ENCODE data around the gene TFIP11. TPM values are rescaled to one million over a fixed set of nuclear protein-coding genes. Genes with fewer than 3 reads are reported as not detected.
A peak's percentile ranks its signal among the peaks of the same experiment; 100 is the strongest.

The TFIP11 gene
- polyA plus RNA-seq, 2 of the 4 experiments (the other 2 are of a cell fraction), result 21.1 to 28.8 TPM

DNA sequence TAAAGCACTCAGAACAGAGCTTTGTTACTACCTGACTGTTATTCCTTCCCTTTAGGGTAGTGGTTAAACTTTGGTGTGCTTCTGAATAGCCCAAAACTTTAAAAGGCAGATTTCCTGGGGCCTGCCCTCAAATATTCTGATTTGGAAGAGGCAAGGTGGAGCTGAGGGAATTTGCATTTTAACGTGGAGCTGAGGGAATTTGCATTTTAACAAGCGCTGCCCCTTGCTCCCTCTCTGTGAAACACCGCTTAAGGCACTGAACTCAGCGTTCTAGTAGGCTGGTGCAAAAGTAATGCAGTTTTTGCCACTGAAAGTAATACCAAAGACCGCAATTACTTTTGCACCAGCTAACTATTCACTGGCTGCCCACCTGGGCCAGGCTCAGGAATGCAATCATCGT, 42.7 kb upstream of the TFIP11 start:
- ChIA-PET CTCF (interaction anchor here (0.9 kb wide), 1 partner anchor 8 kb away, joined by 3 read pairs; no protein-coding TSS in a partner anchor), POLR2A (no interaction called here)
- H3K4me3 ChIP-seq, result no peak overlapping the region
- no peak overlapping the region for H3K27ac ChIP-seq
- peaks cover 16% of the 10 kb centered on the region; the same call in 2 of the 3 replicates for H3K4me1 ChIP-seq
- FAIRE-seq (no peak), ATAC-seq (no peak), DNase-seq (ENCODE audit: low read depth in 1 of 2, low spot score in 1 of 2) (no peak)
- WGBS (ENCODE audit: missing lambda C conversion rate), result 93% methylated on average over 6 of the region's 6 CpGs
- no peak overlapping the region for H3K4me2 ChIP-seq
- H3K9me3 ChIP-seq, result no peaks in the 10 kb centered on the region
- TF ChIP-seq ZC3H11A (IDR thresholded peaks at IDR 0.05) (no peak), FOXS1 (CRISPR knock-in tag; IDR thresholded peaks at IDR 0.05) (no peak), HEYL (CRISPR knock-in tag; IDR thresholded peaks at IDR 0.05) (no peak), MAFK (IDR thresholded peaks at IDR 0.05; ENCODE audit: partially characterized antibody) (no peak), CHD4 (IDR thresholded peaks at IDR 0.05; ENCODE audit: borderline replicate concordance) (no peak), KDM1A (IDR thresholded peaks at IDR 0.05; ENCODE audit: low read depth) (no peak), JUN (IDR thresholded peaks at IDR 0.05) (no peak)
- TF ChIP-seq, protein P1, sequence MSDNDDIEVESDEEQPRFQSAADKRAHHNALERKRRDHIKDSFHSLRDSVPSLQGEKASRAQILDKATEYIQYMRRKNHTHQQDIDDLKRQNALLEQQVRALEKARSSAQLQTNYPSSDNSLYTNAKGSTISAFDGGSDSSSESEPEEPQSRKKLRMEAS (IDR thresholded peaks at IDR 0.05), result no peak
- TF ChIP-seq, protein P2, sequence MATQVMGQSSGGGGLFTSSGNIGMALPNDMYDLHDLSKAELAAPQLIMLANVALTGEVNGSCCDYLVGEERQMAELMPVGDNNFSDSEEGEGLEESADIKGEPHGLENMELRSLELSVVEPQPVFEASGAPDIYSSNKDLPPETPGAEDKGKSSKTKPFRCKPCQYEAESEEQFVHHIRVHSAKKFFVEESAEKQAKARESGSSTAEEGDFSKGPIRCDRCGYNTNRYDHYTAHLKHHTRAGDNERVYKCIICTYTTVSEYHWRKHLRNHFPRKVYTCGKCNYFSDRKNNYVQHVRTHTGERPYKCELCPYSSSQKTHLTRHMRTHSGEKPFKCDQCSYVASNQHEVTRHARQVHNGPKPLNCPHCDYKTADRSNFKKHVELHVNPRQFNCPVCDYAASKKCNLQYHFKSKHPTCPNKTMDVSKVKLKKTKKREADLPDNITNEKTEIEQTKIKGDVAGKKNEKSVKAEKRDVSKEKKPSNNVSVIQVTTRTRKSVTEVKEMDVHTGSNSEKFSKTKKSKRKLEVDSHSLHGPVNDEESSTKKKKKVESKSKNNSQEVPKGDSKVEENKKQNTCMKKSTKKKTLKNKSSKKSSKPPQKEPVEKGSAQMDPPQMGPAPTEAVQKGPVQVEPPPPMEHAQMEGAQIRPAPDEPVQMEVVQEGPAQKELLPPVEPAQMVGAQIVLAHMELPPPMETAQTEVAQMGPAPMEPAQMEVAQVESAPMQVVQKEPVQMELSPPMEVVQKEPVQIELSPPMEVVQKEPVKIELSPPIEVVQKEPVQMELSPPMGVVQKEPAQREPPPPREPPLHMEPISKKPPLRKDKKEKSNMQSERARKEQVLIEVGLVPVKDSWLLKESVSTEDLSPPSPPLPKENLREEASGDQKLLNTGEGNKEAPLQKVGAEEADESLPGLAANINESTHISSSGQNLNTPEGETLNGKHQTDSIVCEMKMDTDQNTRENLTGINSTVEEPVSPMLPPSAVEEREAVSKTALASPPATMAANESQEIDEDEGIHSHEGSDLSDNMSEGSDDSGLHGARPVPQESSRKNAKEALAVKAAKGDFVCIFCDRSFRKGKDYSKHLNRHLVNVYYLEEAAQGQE (IDR thresholded peaks at IDR 0.05), result no peak
- TF ChIP-seq, protein P3, sequence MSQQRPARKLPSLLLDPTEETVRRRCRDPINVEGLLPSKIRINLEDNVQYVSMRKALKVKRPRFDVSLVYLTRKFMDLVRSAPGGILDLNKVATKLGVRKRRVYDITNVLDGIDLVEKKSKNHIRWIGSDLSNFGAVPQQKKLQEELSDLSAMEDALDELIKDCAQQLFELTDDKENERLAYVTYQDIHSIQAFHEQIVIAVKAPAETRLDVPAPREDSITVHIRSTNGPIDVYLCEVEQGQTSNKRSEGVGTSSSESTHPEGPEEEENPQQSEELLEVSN (IDR thresholded peaks at IDR 0.05; ENCODE audit: borderline replicate concordance, low read depth), result no peak

DNA sequence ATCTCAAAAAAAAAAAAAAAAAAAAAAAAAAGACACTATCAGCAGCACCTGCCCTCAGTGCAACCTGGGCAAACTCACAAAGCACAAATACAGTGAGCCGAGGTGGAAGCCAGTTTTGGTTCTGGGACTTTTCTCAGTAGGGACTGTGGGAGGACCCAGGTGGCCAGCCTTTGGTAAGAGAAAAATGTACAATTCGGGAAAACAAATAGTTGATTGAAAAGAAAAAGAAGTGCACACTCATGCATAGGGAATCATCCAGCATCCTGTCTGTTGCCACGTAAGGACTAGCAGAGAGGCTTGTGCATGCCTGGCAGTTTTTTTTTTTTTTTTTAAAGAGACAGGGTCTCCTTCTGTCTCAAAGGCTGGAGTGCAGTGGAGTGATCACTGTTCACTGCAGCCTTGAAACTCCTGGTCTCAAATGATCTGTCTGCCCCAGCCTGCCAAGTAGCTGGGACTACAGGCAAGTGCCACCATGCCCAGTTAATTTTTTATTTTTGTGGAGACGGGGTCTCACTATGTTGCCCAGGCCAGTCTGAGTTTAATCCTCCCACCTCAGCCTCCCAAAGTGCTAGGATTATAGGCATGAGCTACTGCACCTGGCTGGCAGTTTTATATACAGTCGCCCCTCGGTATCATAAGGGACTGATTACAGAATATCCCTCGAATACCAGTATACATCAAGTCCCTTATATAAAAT, 40.9 kb upstream of the TFIP11 start:
- H3K4me1 ChIP-seq, result peaks cover 16% of the 10 kb centered on the region; the same call in 2 of the 3 replicates
- 53% methylated on average over 7 of the region's 7 CpGs for WGBS (ENCODE audit: missing lambda C conversion rate)
- H3K9me3 ChIP-seq, result no peaks in the 10 kb centered on the region
- no peak for FAIRE-seq
- no peak overlapping the region for H3K4me3 ChIP-seq
- ChIA-PET POLR2A (no interaction called here), CTCF (interaction anchor here (0.6 to 0.9 kb wide), 3 partner anchors 14 to 37 kb away, joined by 3 to 4 read pairs (median 4); no protein-coding TSS in a partner anchor)
- H3K4me2 ChIP-seq, result peak overlapping the region; percentile 66
- DNase-seq (ENCODE audit: low read depth in 1 of 2, low spot score in 1 of 2), result peak; percentile 27 to 37
- TF ChIP-seq, protein P4, sequence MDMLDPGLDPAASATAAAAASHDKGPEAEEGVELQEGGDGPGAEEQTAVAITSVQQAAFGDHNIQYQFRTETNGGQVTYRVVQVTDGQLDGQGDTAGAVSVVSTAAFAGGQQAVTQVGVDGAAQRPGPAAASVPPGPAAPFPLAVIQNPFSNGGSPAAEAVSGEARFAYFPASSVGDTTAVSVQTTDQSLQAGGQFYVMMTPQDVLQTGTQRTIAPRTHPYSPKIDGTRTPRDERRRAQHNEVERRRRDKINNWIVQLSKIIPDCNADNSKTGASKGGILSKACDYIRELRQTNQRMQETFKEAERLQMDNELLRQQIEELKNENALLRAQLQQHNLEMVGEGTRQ (IDR thresholded peaks at IDR 0.05), result no peak
- TF ChIP-seq ZC3H11A (IDR thresholded peaks at IDR 0.05), result no peak
- H3K27ac ChIP-seq, result peak overlapping the region; percentile 27 to 73; a peak in 4 of 6 replicates
- peak; percentile 86 to 90; a peak in 5 of 6 replicates for ATAC-seq

DNA sequence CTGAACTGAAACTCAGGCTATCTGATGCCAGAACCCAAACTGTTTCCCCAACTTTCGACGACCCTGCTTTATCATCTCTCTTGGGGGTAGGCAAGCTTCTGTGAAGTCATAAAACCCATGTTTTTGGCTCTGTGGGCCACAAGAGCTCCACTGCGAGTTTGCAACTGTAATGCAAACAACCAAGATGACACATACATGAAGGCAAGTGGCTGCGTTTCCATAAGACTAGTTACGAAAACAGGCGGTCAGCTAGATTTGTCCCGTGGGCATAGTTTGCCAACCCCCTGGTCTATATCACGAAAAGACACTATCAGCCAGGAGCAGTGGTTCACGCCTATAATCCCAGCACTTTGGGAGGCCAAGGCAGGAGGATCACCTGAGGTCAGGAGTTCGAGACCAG, 40.2 kb upstream of the TFIP11 start:
- ChIA-PET CTCF (no interaction called here), POLR2A (no interaction called here)
- H3K4me2 ChIP-seq, result no peak overlapping the region
- peak overlapping the region in 1 of 2 experiments; percentile 73; a peak in 3 of 6 replicates for H3K27ac ChIP-seq
- WGBS (ENCODE audit: missing lambda C conversion rate), result 90% methylated on average over 10 of the region's 10 CpGs
- FAIRE-seq, result no peak
- peaks cover 16% of the 10 kb centered on the region; the same call in 2 of the 3 replicates for H3K4me1 ChIP-seq
- no peak for DNase-seq (ENCODE audit: low read depth in 1 of 2, low spot score in 1 of 2)
- H3K9me3 ChIP-seq, result no peaks in the 10 kb centered on the region
- ATAC-seq, result no peak
- no peak overlapping the region for H3K4me3 ChIP-seq
- TF ChIP-seq MYC (IDR thresholded peaks at IDR 0.05; ENCODE audit: borderline replicate concordance, low read length), result no peak
- no peak for TF ChIP-seq NFE2L2 (conservative IDR thresholded peaks at IDR 0.05; ENCODE audit: low read length)
- TF ChIP-seq RFX5 (IDR thresholded peaks at IDR 0.05), result no peak
- TF ChIP-seq RAD21 (conservative IDR thresholded peaks at IDR 0.05 in 1 of 2, IDR thresholded peaks at IDR 0.05 in 1 of 2), result no peak
- no peak for TF ChIP-seq FOXS1 (CRISPR knock-in tag; IDR thresholded peaks at IDR 0.05)
- TF ChIP-seq CBX8 (IDR thresholded peaks at IDR 0.05), result no peak
- TF ChIP-seq EP300 (IDR thresholded peaks at IDR 0.05), result no peak
- TF ChIP-seq, protein P5, sequence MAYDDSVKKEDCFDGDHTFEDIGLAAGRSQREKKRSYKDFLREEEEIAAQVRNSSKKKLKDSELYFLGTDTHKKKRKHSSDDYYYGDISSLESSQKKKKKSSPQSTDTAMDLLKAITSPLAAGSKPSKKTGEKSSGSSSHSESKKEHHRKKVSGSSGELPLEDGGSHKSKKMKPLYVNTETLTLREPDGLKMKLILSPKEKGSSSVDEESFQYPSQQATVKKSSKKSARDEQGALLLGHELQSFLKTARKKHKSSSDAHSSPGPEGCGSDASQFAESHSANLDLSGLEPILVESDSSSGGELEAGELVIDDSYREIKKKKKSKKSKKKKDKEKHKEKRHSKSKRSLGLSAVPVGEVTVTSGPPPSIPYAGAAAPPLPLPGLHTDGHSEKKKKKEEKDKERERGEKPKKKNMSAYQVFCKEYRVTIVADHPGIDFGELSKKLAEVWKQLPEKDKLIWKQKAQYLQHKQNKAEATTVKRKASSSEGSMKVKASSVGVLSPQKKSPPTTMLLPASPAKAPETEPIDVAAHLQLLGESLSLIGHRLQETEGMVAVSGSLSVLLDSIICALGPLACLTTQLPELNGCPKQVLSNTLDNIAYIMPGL (CRISPR knock-in tag; IDR thresholded peaks at IDR 0.05; ENCODE audit: borderline replicate concordance), result no peak
- TF ChIP-seq HOXB5 (CRISPR knock-in tag; IDR thresholded peaks at IDR 0.05), result no peak
- TF ChIP-seq, protein P6, sequence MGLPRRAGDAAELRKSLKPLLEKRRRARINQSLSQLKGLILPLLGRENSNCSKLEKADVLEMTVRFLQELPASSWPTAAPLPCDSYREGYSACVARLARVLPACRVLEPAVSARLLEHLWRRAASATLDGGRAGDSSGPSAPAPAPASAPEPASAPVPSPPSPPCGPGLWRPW (IDR thresholded peaks at IDR 0.05), result no peak
- TF ChIP-seq NR3C1 (IDR thresholded peaks at IDR 0.05), result no peak
- TF ChIP-seq CEBPB (IDR thresholded peaks at IDR 0.05), result no peak
- no peak for TF ChIP-seq HEYL (CRISPR knock-in tag; IDR thresholded peaks at IDR 0.05)
- TF ChIP-seq, protein P7, sequence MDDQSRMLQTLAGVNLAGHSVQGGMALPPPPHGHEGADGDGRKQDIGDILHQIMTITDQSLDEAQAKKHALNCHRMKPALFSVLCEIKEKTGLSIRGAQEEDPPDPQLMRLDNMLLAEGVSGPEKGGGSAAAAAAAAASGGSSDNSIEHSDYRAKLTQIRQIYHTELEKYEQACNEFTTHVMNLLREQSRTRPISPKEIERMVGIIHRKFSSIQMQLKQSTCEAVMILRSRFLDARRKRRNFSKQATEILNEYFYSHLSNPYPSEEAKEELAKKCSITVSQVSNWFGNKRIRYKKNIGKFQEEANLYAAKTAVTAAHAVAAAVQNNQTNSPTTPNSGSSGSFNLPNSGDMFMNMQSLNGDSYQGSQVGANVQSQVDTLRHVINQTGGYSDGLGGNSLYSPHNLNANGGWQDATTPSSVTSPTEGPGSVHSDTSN (IDR thresholded peaks at IDR 0.05), result no peak
- TF ChIP-seq CHD2 (IDR thresholded peaks at IDR 0.05; ENCODE audit: low read length, partially characterized antibody), result no peak
- TF ChIP-seq PHF8 (IDR thresholded peaks at IDR 0.05; ENCODE audit: borderline replicate concordance, low read depth), result no peak

Data from A549 (cell line).